ENCODE results near the gene RBPMS2. TPM values are rescaled to one million over a fixed set of nuclear protein-coding genes. Genes with fewer than 3 reads are reported as not detected.
"Not testable (repeated sequence)": the region's sequence is repeated elsewhere in the genome, so short reads cannot be mapped to it uniquely, and the experiment has no call there.

Gene RBPMS2
- polyA plus RNA-seq, 1 of the 3 experiments (the other 2 are of a cell fraction), result 6.5 TPM

GRCh38 chr15:64742921-64743320 lies 32.5 kb downstream of the RBPMS2 start:
- no peak overlapping the region for H3K4me3 ChIP-seq (ENCODE audit: low read depth in 2 of 2, low read length in 1 of 2)
- H3K9me2 ChIP-seq, result no peaks in the 10 kb centered on the region
- no peaks in the 10 kb centered on the region for H3K36me3 ChIP-seq (replicated peaks in 1 of 2; ENCODE audit: control insufficient read depth in 1 of 2, insufficient read depth in 2 of 2, low read length in 1 of 2)
- TF ChIP-seq FOXM1 (IDR thresholded peaks at IDR 0.05; ENCODE audit: low read depth) (no peak), EP300 (IDR thresholded peaks at IDR 0.05; ENCODE audit: borderline replicate concordance in 1 of 2, low read depth in 1 of 2, low read length in 1 of 2) (no peak)
- H3K4me2 ChIP-seq, result no peak overlapping the region
- DNase-seq, result no peak
- no peaks in the 10 kb centered on the region for H3K79me2 ChIP-seq (ENCODE audit: insufficient read depth)
- H3F3A ChIP-seq (replicated peaks; ENCODE audit: insufficient read depth), result no peaks in the 10 kb centered on the region
- H3K27ac ChIP-seq (ENCODE audit: low read depth in 2 of 2, low read length in 1 of 2), result no peak overlapping the region
- H3K27me3 ChIP-seq (ENCODE audit: insufficient read depth), result no peaks in the 10 kb centered on the region
- CTCF ChIA-PET, result interaction anchor here (0.7 to 4.9 kb wide), 5 partner anchors 11 to 67 kb away, joined by 3 to 24 read pairs (median 8); no protein-coding TSS in a partner anchor
- H2AFZ ChIP-seq (ENCODE audit: low read depth), result no peak overlapping the region
- 98% methylated on average over 6 of the region's 13 CpGs for WGBS (ENCODE audit: low lambda C conversion rate)
- H3K9ac ChIP-seq, result no peak overlapping the region
- H3K9me3 ChIP-seq, result no peaks in the 10 kb centered on the region
- no peaks in the 10 kb centered on the region; a peak in 1 of 4 replicates for H3K4me1 ChIP-seq (ENCODE audit: control insufficient read depth in 1 of 2, insufficient read depth in 2 of 2, low read depth in 1 of 2, low read length in 1 of 2)
- no peaks in the 10 kb centered on the region for H4K20me1 ChIP-seq (ENCODE audit: insufficient read depth)
- POLR2A ChIA-PET, result no interaction called here

- H3K4me2 ChIP-seq, result no peak overlapping the region
- ChIA-PET POLR2A (no interaction called here), CTCF (interaction anchor here (0.6 to 4.9 kb wide), 7 partner anchors 10 to 67 kb away, joined by 3 to 24 read pairs (median 7); no protein-coding TSS in a partner anchor)
- no peak overlapping the region for H3K27ac ChIP-seq (ENCODE audit: low read depth in 2 of 2, low read length in 1 of 2)
- no peaks in the 10 kb centered on the region for H3K27me3 ChIP-seq (ENCODE audit: insufficient read depth)
- no peaks in the 10 kb centered on the region for H3K79me2 ChIP-seq (ENCODE audit: insufficient read depth)
- no peak overlapping the region for H3K9ac ChIP-seq
- no peaks in the 10 kb centered on the region for H4K20me1 ChIP-seq (ENCODE audit: insufficient read depth)
- 95% methylated on average over 8 of the region's 8 CpGs for WGBS (ENCODE audit: low lambda C conversion rate)
- H2AFZ ChIP-seq (ENCODE audit: low read depth), result no peak overlapping the region
- H3F3A ChIP-seq (replicated peaks; ENCODE audit: insufficient read depth), result no peaks in the 10 kb centered on the region
- H3K9me2 ChIP-seq, result no peaks in the 10 kb centered on the region
- TF ChIP-seq IRF3 (IDR thresholded peaks at IDR 0.05; ENCODE audit: low read depth, low read length) (no peak), JUND (IDR thresholded peaks at IDR 0.05) (no peak)
- H3K4me3 ChIP-seq (ENCODE audit: low read depth in 2 of 2, low read length in 1 of 2), result no peak overlapping the region
- H3K4me1 ChIP-seq (ENCODE audit: control insufficient read depth in 1 of 2, insufficient read depth in 2 of 2, low read depth in 1 of 2, low read length in 1 of 2), result no peaks in the 10 kb centered on the region; a peak in 1 of 4 replicates
- no peaks in the 10 kb centered on the region for H3K9me3 ChIP-seq
- H3K36me3 ChIP-seq (replicated peaks in 1 of 2; ENCODE audit: control insufficient read depth in 1 of 2, insufficient read depth in 2 of 2, low read length in 1 of 2), result no peaks in the 10 kb centered on the region
- no peak for DNase-seq
Observed at GRCh38 chr15:64742385-64742784, 33.0 kb downstream of the RBPMS2 start.

- H3K9me3 ChIP-seq; DNase-seq; H2AFZ ChIP-seq (ENCODE audit: low read depth); H3K4me2 ChIP-seq; H3K36me3 ChIP-seq (replicated peaks in 1 of 2; ENCODE audit: control insufficient read depth in 1 of 2, insufficient read depth in 2 of 2, low read length in 1 of 2); H3K4me1 ChIP-seq (ENCODE audit: control insufficient read depth in 1 of 2, insufficient read depth in 2 of 2, low read depth in 1 of 2, low read length in 1 of 2); H4K20me1 ChIP-seq (ENCODE audit: insufficient read depth); H3K27ac ChIP-seq (ENCODE audit: low read depth in 2 of 2, low read length in 1 of 2); POLR2A ChIA-PET; H3K79me2 ChIP-seq (ENCODE audit: insufficient read depth); H3K4me3 ChIP-seq (ENCODE audit: low read depth in 2 of 2, low read length in 1 of 2); H3F3A ChIP-seq (replicated peaks; ENCODE audit: insufficient read depth); H3K9me2 ChIP-seq; H3K27me3 ChIP-seq (ENCODE audit: insufficient read depth); H3K9ac ChIP-seq: not testable (repeated sequence)
- CTCF ChIA-PET, result interaction anchor here (0.6 to 5.2 kb wide), 6 partner anchors 8 to 69 kb away, joined by 3 to 38 read pairs (median 6); no protein-coding TSS in a partner anchor
- 85% methylated on average over 16 of the region's 16 CpGs for WGBS (ENCODE audit: low lambda C conversion rate)
Observed at GRCh38 chr15:64741708-64742107, 33.7 kb downstream of the RBPMS2 start.
